ENCODE measurements around the gene CAVIN1. TPM values are rescaled to one million over a fixed set of nuclear protein-coding genes. Genes with fewer than 3 reads are reported as not detected.
"Not testable (repeated sequence)": the region's sequence is repeated elsewhere in the genome, so short reads cannot be mapped to it uniquely, and the experiment has no call there.

CAVIN1 gene
- polyA plus RNA-seq, 6 donors from 2014 or later: not detected

DNA sequence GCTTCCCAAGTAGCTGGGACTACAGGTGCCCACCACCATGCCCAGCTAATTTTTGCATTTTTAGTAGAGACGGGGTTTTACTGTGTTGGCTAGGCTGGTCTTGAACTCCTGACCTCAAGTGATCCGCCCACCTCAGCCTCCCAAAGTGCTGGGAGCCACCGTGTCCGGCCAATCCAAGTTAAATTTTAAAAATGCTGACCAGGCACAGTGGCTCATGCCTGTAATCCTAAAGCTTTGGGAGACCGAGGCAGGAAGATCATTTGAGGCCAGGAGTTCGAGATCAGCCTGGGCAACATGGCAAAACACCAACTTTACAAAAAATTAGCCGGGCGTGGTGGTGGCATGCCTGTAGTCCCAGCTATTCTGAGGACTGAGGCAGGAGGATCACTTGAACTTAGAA is 31.6 kb downstream of the CAVIN1 start:
- H3K9me3 Mint-ChIP-seq; ATAC-seq (ENCODE audit: low read depth in 2 of 2); H3K36me3 Mint-ChIP-seq; H3K27me3 Mint-ChIP-seq; H3K27ac Mint-ChIP-seq; H3K4me3 Mint-ChIP-seq; DNase-seq: not testable (repeated sequence)
- H3K4me1 Mint-ChIP-seq: peaks cover 16 to 28% (median 23%) of the 10 kb centered on the region in 3 donors

DNA sequence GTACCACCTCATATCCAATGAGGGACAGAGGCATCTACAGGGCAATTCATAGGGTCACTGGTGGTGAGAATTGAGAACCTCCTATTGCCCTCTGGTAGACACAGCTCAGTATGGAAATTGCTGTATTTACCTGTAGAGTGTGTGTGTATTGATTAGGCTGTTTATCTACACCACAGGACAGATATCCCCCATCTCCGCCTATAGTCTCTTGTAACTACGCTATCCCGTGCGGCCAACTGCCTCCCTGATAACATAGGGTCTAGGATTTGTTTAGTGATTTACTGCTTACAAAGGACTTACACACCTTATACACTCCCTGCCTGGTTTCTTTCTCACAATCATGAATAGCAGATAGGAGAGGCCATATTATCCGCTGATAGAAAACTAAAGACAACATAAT is 33.2 kb downstream of the CAVIN1 start:
- DNase-seq (no peak), ATAC-seq (ENCODE audit: low read depth in 2 of 2) (no peak)
- peaks cover 0 to 6% (median 0%) of the 10 kb centered on the region in 3 donors for H3K27me3 Mint-ChIP-seq
- peak overlapping the region; percentile 44 to 99 (median 91) for H3K4me3 Mint-ChIP-seq
- no peaks in the 10 kb centered on the region for H3K9me3 Mint-ChIP-seq
- H3K4me1 Mint-ChIP-seq: peaks cover 20 to 34% (median 33%) of the 10 kb centered on the region in 3 donors
- no peaks in the 10 kb centered on the region for H3K36me3 Mint-ChIP-seq
- H3K27ac Mint-ChIP-seq: peak overlapping the region in 5 of 6 donors; percentile 43 to 100 (median 99)

DNA sequence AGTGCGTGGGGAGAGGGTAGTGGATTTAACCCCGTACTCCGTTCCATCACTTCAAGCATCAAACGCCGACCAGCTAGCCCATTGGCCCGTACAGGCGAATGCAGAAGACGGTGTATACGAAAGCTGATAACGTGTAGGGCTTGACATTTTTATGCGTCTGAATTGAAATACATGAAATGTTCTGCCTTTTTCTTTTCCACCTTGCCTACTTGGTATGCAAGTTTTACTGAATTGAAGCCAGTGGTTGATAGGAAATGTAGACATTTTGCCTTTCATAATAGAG is 34.0 kb downstream of the CAVIN1 start:
- no peak for ATAC-seq (ENCODE audit: low read depth in 2 of 2)

DNA sequence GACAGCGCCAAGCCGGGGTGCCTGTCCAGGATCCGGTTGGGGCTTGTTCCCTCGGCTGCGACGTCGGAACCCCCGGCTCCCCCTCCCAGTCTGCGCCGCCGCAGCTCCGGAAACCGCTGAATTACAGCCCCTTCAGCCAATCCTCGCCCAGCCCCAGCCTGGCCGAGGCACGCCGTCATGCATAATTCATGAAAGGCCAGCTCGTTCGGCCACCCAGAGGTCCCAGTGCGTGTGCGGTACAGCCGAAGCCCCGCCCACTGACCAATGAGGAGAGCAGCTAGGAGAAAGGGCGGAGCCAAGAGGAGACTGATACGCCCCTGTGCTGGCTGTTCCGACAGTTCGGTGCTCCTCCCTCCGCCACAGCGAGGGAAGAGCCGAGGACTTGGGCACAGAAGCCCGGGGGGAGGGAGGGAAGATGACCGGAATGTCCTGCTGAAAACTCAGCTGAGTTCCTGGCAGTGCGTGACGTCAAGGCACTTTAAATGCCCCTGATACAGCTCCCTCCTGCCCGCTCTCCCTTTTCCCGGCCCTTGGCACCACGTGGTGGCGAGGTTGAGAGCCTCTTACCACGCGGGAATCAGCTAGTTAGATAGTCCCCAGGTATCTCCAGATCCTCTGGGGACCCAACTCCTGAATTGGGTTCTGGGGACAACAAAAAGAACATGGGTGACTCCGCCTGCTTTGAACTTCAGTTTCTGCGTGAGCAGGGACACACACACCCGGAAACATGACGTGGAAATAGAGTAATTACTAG is 34.5 kb downstream of the CAVIN1 start, which contains the start of gene STAT3:
STAT3 (minus strand) TSS at position 62 of the 754 bp plus-strand sequence. CDS start 39,926 bp downstream, outside the sequence.
- H3K4me1 Mint-ChIP-seq: peaks cover 26 to 41% (median 40%) of the 10 kb centered on the region in 3 donors
- H3K36me3 Mint-ChIP-seq: no peaks in the 10 kb centered on the region
- ATAC-seq (ENCODE audit: low read depth in 2 of 2) (peak; percentile 82 to 84), DNase-seq (peak; percentile 100)
- no peaks in the 10 kb centered on the region for H3K9me3 Mint-ChIP-seq
- H3K27me3 Mint-ChIP-seq: peaks cover 0 to 6% (median 0%) of the 10 kb centered on the region in 3 donors
- H3K4me3 Mint-ChIP-seq: peak within 1 kb of the TSS; percentile 90 to 99 (median 96)
- peak within 1 kb of the TSS; percentile 99 to 100 (median 100) for H3K27ac Mint-ChIP-seq

More for the DNA sequence above, 34.0 kb downstream of the CAVIN1 start:
- Mint-ChIP-seq H3K9me3 (no peaks in the 10 kb centered on the region), H3K4me3 (peak overlapping the region; percentile 90 to 99 (median 96)), H3K36me3 (no peaks in the 10 kb centered on the region), H3K4me1 (peaks cover 23 to 41% (median 40%) of the 10 kb centered on the region in 3 donors), H3K27ac (peak overlapping the region; percentile 99 to 100 (median 100)), H3K27me3 (peaks cover 0 to 6% (median 0%) of the 10 kb centered on the region in 3 donors)
- DNase-seq: no peak

DNA sequence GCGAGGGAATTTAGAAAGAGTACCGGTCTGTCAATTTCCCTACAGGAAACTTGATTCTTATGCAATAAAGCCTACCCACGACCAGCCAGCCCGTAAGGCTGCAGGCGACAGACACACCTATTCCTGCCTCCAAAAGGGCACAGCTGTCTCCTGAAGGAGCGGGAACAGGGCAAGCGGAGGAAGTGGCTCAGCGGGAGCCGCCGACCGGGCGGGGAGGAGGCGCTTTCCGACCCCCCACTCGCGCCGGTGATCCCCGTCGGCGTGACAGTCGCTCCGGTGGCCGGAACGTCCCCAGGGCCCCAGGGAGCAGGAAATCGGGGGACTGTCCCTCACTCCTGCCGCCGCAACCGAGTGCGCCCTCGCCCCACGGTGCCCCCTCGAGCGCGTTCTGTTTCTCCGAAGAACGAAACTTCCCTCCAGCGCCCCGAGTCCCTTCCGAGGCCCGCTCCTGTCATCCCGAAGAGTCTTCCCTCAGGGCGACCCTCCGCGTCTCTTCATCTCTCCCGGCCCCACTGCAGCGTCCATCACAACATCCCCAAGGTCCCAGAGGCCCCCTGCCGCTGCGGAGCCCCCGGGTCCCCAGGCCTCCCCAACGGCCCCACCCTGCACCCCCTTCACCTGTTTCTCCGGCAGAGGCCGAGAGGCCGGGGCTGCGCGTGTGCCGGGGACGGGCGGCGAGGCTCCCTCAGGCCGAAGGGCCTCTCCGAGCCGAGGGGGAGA is 35.2 kb downstream of the CAVIN1 start:
- Mint-ChIP-seq H3K9me3 (no peaks in the 10 kb centered on the region), H3K27me3 (peaks cover 0 to 6% (median 0%) of the 10 kb centered on the region in 3 donors), H3K27ac (peak overlapping the region; percentile 99 to 100 (median 100)), H3K36me3 (no peaks in the 10 kb centered on the region), H3K4me1 (peaks cover 26 to 47% (median 40%) of the 10 kb centered on the region in 3 donors), H3K4me3 (peak overlapping the region; percentile 90 to 99 (median 96))
- ATAC-seq (ENCODE audit: low read depth in 2 of 2) (no peak), DNase-seq (no peak)

DNA sequence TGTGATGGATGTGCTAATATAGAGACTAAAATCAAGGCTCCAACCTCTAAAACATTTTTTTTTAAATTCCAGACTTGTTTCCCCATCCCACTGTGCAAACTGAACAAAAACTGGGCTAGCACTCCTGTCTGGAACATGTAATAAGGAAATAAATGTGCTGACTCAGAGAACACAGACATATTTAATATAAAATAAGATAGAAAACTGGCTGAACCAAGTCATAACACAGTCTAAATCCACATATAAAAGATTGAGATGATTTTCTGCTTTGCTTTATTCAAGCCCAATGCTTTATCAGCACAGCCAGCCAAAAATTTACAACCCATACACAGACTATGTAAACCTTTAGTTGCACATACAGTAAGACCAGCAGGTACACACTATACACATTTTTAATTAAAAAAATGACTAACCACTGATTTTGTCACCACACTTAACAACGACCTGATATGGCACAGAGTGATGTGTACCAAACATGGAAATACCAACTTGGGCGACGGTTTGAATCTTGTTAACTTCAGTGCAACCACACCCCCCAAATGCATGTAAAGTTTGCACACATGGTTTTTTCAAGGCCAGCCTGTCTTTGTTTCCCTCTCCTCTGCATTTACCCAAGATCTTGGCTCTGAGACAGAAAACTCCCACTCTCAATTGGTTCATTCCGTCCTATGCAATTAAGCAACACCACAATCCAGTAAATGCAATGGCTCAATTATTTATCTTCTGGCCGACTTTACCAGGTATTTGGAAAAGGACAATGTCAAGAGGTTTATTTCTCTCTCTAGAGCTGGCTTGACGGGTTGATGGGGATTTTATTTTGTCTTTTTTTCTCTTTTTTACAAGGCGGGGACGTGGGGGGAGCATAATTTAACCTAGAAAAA is 36.0 kb downstream of the CAVIN1 start:
- peak overlapping the region; percentile 90 to 99 (median 96) for H3K4me3 Mint-ChIP-seq
- H3K27me3 Mint-ChIP-seq: peaks cover 0 to 6% (median 0%) of the 10 kb centered on the region in 3 donors
- DNase-seq: no peak
- H3K36me3 Mint-ChIP-seq: no peaks in the 10 kb centered on the region
- peak overlapping the region; percentile 93 to 100 (median 99) for H3K27ac Mint-ChIP-seq
- no peak for ATAC-seq (ENCODE audit: low read depth in 2 of 2)
- H3K4me1 Mint-ChIP-seq: peaks cover 27 to 52% (median 43%) of the 10 kb centered on the region in 3 donors
- H3K9me3 Mint-ChIP-seq: no peaks in the 10 kb centered on the region

DNA sequence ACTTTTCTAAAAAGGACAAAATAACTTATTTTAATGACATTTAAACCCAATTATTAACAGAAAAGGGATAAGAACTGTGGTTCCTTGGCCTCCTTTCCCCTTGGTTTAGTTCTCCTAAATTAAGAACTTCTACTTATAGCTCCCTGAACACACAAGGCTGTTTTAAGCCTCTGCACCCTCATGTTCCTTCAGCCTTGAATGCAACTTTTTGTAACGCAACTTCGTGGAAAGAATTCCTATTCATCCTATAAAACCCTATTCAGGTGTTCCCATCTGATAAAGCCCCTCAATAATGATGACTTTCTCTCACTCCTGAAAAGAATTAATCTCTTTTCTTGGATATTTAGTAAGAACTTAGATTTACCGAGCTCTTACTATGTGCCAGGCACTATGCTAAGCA is 41.2 kb downstream of the CAVIN1 start:
- Mint-ChIP-seq H3K4me3 (peak overlapping the region in 1 of 8 donors; percentile 9), H3K36me3 (peaks cover 0 to 4% of the 10 kb centered on the region in 2 donors), H3K9me3 (no peaks in the 10 kb centered on the region), H3K4me1 (peaks cover 41 to 68% (median 54%) of the 10 kb centered on the region in 3 donors), H3K27ac (peak overlapping the region in 2 of 6 donors; percentile 26 to 70), H3K27me3 (no peaks in the 10 kb centered on the region)
- DNase-seq (no peak), ATAC-seq (ENCODE audit: low read depth in 2 of 2) (no peak)

DNA sequence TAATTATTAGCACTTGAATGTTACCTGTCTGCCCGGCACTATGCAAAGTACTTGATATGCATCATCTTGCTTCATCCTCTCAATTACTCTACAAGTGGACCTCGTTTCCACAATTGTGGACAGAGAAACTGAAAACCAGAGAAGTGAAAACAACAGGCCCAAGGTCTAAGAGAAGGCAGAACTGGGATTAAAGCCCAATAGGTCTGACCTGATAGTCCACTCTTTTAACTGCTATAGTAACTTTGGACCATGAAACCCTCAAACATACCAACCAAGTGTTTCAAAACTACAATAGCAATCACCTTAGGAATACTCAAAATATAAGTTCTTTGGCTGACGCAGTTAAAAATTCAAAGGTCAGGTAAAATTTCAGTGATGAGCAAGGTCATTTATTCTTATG is 42.1 kb downstream of the CAVIN1 start:
- Mint-ChIP-seq H3K4me3 (peak overlapping the region in 1 of 8 donors; percentile 32), H3K36me3 (peaks cover 0 to 4% of the 10 kb centered on the region in 2 donors), H3K27ac (peak overlapping the region in 1 of 6 donors; percentile 34), H3K27me3 (no peaks in the 10 kb centered on the region), H3K9me3 (no peaks in the 10 kb centered on the region), H3K4me1 (peaks cover 35 to 59% (median 48%) of the 10 kb centered on the region in 3 donors)
- DNase-seq (no peak), ATAC-seq (ENCODE audit: low read depth in 2 of 2) (no peak)

DNA sequence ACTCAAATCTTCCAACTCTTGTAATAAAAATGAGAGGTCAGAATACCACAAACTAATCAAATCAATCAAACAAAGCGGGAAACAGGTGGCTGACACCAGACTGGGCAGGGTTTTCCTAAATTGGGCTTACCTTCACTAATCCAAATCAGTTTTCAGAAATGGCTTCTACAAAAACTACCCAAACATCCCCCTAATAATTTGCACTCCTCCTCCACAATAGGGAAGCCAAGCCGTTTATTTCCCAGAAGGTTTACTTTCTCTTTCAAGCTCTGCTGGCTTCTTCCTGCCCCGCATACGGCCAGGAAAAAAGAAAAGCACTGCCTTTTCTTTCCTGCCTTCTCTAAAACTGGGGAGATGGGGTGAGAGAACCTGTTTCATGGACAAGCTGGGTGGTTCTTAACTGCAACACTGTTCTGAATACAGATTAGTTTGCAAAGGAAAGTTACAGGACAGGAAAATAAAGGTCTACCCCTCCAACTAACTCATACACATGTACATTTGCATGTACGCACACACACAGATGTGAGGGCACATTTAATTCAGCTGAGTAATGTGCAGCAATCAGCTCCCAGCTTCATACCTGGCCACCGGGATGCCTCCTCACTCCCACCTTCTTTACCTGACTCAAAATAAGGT is 44.0 kb downstream of the CAVIN1 start:
- Mint-ChIP-seq H3K27ac (peak overlapping the region; percentile 18 to 87 (median 79)), H3K27me3 (no peaks in the 10 kb centered on the region), H3K4me1 (peaks cover 36 to 55% (median 49%) of the 10 kb centered on the region in 3 donors), H3K36me3 (peaks cover 0 to 4% of the 10 kb centered on the region in 2 donors), H3K4me3 (peak overlapping the region; percentile 46 to 87 (median 78)), H3K9me3 (no peaks in the 10 kb centered on the region)
- ATAC-seq (ENCODE audit: low read depth in 2 of 2): peak; percentile 73 to 79
- DNase-seq: peak; percentile 11

DNA sequence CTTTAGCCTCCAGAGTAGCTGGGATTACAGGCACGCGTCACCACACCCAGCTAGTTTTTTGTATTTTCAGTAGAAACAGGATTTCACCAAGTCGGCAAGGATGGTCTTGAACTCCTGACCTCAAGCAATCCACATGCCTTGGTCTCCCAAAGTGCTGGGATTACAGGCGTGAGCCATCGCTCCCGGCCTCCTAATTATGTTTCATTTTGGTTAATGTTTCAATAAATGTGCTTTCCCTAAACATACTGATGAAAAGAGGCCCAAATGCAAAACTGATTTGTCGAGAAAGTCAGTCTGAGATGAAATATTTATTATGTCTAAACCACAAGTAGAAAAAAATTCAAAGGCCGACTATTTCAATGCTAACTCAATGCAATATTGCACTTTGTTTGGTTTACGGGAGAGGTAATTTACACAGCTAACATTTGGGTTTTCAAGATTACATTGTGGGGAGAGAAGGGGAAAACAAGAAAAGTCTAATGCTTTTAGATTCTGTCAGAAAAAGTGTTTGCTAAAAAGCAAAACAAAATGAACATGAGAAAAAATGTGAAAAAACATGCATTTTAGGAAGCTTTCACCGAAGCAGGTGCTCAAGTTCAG is 44.6 kb downstream of the CAVIN1 start:
- Mint-ChIP-seq H3K27me3 (no peaks in the 10 kb centered on the region), H3K4me1 (peaks cover 33 to 59% (median 49%) of the 10 kb centered on the region in 3 donors), H3K36me3 (peaks cover 0 to 4% of the 10 kb centered on the region in 2 donors), H3K4me3 (peak overlapping the region in 7 of 8 donors; percentile 46 to 87 (median 78)), H3K9me3 (no peaks in the 10 kb centered on the region), H3K27ac (peak overlapping the region; percentile 18 to 87 (median 78))
- no peak for ATAC-seq (ENCODE audit: low read depth in 2 of 2)
- DNase-seq: no peak

DNA sequence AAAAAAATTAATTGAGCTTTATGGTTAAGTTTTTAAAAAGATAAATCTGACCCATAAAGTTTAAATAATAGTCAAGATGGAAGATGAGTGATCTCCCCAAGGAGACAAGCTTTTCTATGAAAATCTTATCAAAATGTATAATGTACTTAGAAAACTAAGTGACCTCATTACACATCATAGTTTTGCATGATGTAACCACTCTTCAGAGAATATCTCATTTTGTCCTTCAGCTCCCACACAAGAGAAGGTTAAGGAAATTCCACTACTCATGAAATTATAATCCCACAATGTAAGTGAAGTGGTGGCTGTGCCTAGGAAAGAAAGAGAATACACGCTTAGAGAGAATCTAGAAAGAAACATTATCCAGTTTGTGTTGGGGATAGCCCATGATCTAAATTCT is 49.2 kb downstream of the CAVIN1 start:
- Mint-ChIP-seq H3K4me3 (no peak overlapping the region), H3K27me3 (no peaks in the 10 kb centered on the region), H3K9me3 (peaks cover 0 to 4% (median 0%) of the 10 kb centered on the region in 7 donors), H3K4me1 (peaks cover 14 to 33% (median 24%) of the 10 kb centered on the region in 3 donors), H3K36me3 (peaks cover 11 to 14% of the 10 kb centered on the region in 2 donors), H3K27ac (peak overlapping the region in 1 of 6 donors; percentile 38)
- ATAC-seq (ENCODE audit: low read depth in 2 of 2): no peak
- DNase-seq: no peak

DNA sequence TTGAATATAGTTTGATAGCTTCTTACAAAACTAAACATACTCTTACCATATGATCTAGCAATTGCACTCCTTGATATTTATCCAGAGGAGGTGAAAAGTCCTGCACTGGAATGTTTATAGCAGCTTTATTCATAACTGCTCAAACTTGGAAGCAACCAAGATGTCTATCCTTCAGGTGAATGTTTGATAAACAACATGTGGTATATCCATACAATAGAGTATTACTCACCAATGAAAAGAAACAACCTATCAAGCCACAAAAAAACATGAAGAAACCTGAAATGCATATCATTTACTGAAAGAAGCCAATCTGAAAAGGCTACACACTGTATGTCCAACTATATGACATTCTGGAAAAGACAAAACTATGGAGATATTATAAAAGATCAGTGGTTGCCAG is 50.9 kb downstream of the CAVIN1 start:
- DNase-seq (no peak), ATAC-seq (ENCODE audit: low read depth in 2 of 2) (no peak)
- no peaks in the 10 kb centered on the region for H3K27me3 Mint-ChIP-seq
- H3K4me3 Mint-ChIP-seq: no peak overlapping the region
- H3K36me3 Mint-ChIP-seq: peaks cover 11 to 14% of the 10 kb centered on the region in 2 donors
- peaks cover 0 to 4% (median 0%) of the 10 kb centered on the region in 7 donors for H3K9me3 Mint-ChIP-seq
- no peak overlapping the region for H3K27ac Mint-ChIP-seq
- H3K4me1 Mint-ChIP-seq: peaks cover 15 to 34% (median 25%) of the 10 kb centered on the region in 3 donors
